Endothelial cell of umbilical vein (primary cell): ENCODE data around the gene UHRF1.

Source experiments
- CTCF ChIP-seq, 2 donors: IDR thresholded peaks; 1 replicate in 1 of 2; 2 replicates in 1 of 2; pipeline ENCODE4 v1.5.1; 2011; ENCODE audit warnings: low read length in 2 of 2, mild to moderate bottlenecking in 2 of 2, moderate library complexity in 2 of 2, control low read depth in 1 of 2, inconsistent platforms in 1 of 2, low read depth in 1 of 2; ENCODE audit not compliant: insufficient read depth in 1 of 2; ENCODE audit errors: extremely low read depth in 1 of 2
- EZH2 ChIP-seq: IDR thresholded peaks from 2 replicates; pipeline ENCODE4 v1.6.1; 2012; ENCODE audit warnings: borderline replicate concordance, low read depth, mild to moderate bottlenecking, moderate library complexity, low read length, inconsistent platforms; ENCODE audit not compliant: severe bottlenecking
- GATA2 ChIP-seq: IDR thresholded peaks from 2 replicates; pipeline ENCODE4 v1.7.0; 2011; ENCODE audit warnings: low read depth, mild to moderate bottlenecking, moderate library complexity, mixed read lengths, low read length; ENCODE audit not compliant: insufficient read length, insufficient read depth
- JUN ChIP-seq: IDR thresholded peaks from 2 replicates; pipeline ENCODE4 v1.6.1; 2011; ENCODE audit warnings: borderline replicate concordance, low read depth; ENCODE audit not compliant: insufficient read length, insufficient read depth
- MYC ChIP-seq: IDR thresholded peaks from one replicate; pipeline ENCODE4 v1.6.1; 2011; ENCODE audit warnings: mild to moderate bottlenecking, low read depth, low read length
- POLR2A ChIP-seq: IDR thresholded peaks from 2 replicates; pipeline ENCODE4 v1.6.1; 2012; ENCODE audit warnings: low read depth, mild to moderate bottlenecking, control low read depth, low read length
- POLR2AphosphoS5 ChIP-seq: IDR thresholded peaks from 2 replicates; pipeline ENCODE4 v1.6.1; 2012; ENCODE audit warnings: low read depth, mild to moderate bottlenecking, control low read depth, low read length, moderate library complexity; ENCODE audit not compliant: insufficient read depth
- TF ChIP-seq, protein P1 (sequence below): IDR thresholded peaks from 2 replicates; pipeline ENCODE4 v1.6.1; 2011; ENCODE audit not compliant: insufficient read depth, insufficient read length

DNA sequence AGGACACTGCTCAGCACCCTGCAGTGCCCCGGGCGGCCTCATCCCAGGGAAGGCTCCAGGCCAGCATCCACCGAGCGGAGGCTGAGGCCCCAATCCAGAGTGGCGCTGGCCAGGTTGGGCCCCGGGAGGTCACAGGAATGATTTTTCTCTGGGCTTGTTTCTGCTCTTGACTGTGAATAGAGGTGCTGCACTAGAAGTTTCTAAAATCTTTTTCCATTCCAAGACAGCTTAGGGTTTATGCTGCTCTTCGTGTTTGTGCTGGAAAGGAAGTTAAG is 74.7 kb downstream of the UHRF1 start:
- TF ChIP-seq MYC (no peak), POLR2A (no peak), CTCF (IDR thresholded peaks at IDR 0.05; ENCODE audit: extremely low read depth in 1 of 2, insufficient read depth in 1 of 2, low read depth in 1 of 2, low read length in 2 of 2) (no peak), EZH2 (no peak), POLR2AphosphoS5 (no peak), GATA2 (no peak), JUN (no peak)
- TF ChIP-seq, protein P1, sequence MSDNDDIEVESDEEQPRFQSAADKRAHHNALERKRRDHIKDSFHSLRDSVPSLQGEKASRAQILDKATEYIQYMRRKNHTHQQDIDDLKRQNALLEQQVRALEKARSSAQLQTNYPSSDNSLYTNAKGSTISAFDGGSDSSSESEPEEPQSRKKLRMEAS, result no peak
